Chondrocyte (in vitro differentiated cells): ENCODE data around the gene MARCHF9. TPM values are rescaled to one million over a fixed set of nuclear protein-coding genes. Genes with fewer than 3 reads are reported as not detected.
A peak's percentile ranks its signal among the peaks of the same experiment; 100 is the strongest.
"Not testable (repeated sequence)": the region's sequence is repeated elsewhere in the genome, so short reads cannot be mapped to it uniquely, and the experiment has no call there.

Experiments used
- DNase-seq: peaks from one replicate; pipeline ENCODE4 v3.0.0; 2021; ENCODE audit warnings: mixed read lengths, low spot score
- H3K27ac Mint-ChIP-seq: one replicate; pipeline ENCODE4 v1.8.0; 2021; ENCODE audit warnings: mild to moderate bottlenecking, moderate library complexity, mixed read lengths; ENCODE audit not compliant: unreplicated experiment
- H3K27me3 Mint-ChIP-seq: 2 replicates; pipeline ENCODE4 v1.8.0; 2021; ENCODE audit warnings: low read depth, mixed read lengths
- H3K36me3 Mint-ChIP-seq: 2 replicates; pipeline ENCODE4 v1.8.0; 2021; ENCODE audit warnings: low read depth, mixed read lengths
- H3K4me1 Mint-ChIP-seq: 2 replicates; pipeline ENCODE4 v1.8.0; 2021; ENCODE audit warnings: low read depth, mild to moderate bottlenecking, mixed read lengths
- H3K4me3 Mint-ChIP-seq: one replicate; pipeline ENCODE4 v1.8.0; 2021; ENCODE audit warnings: mild to moderate bottlenecking, moderate library complexity, mixed read lengths; ENCODE audit not compliant: unreplicated experiment
- H3K9me3 Mint-ChIP-seq: 2 replicates; pipeline ENCODE4 v1.8.0; 2021; ENCODE audit warnings: low read depth, mixed read lengths
- long read RNA-seq: library from polyadenylated mRNA; stranded (forward); transcript quantifications from one replicate; pipeline ENCODE4 v2.0.0, GENCODE V29; 2021
- total RNA-seq: library from RNA; stranded (reverse); gene quantifications from 3 replicates; pipeline ENCODE4 v1.2.1, GENCODE V29; 2021
- TF ChIP-seq, protein P1 (sequence below): fragments of 200-600 bp; sonication (generic); IDR thresholded peaks from 2 replicates; pipeline ENCODE4 v1.5.0; 2021; ENCODE audit warnings: antibody characterized with exemption, mild to moderate bottlenecking, moderate library complexity

The MARCHF9 gene, protein sequence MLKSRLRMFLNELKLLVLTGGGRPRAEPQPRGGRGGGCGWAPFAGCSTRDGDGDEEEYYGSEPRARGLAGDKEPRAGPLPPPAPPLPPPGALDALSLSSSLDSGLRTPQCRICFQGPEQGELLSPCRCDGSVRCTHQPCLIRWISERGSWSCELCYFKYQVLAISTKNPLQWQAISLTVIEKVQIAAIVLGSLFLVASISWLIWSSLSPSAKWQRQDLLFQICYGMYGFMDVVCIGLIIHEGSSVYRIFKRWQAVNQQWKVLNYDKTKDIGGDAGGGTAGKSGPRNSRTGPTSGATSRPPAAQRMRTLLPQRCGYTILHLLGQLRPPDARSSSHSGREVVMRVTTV
- total RNA-seq: 17.3 to 22.1 TPM (median 21.8 TPM) in 3 replicates
- long read RNA-seq, partial matches to known transcripts: 1 of 7 reads
- long read RNA-seq, other reads (novel, unspliced or antisense): 3 of 7 reads

DNA sequence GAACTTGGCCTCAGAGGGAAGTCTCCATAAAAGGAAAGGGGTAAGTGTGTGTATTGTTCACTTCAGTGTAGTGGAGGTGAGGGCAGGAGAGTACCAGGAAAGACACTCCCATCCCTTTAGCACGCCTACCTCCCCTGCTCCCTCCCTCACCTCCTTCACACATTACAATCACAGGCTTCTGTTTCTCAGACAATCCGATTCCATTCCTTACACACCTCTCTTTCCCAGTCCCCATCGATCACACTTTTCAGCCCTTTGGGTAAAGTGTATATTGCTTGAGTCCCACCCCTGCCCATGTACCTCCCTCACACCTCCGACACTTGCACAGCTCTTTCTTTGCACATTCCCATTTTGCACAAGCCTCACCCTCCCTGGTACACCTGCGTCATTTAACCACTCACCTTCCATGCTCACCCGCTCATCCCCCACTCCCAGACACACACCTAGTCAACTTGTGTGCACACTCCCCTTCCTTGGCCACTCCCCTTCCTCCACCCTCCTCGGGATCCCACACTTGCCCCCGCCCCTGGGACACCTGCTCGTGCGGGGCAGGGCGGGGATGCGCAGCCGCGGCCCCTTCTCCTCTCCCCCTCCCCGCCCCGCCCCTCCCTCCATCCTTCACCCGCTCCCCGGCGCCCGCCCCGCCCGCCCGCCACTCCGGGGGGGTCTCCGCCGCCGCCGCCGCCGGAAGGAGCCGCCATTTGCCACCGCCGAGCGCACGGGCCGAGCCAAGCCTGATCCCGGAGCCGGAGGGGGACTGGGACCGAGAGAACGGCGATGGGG lies at the start of gene MARCHF9:
MARCHF9 (plus strand) TSS at position 693 of the 783 bp plus-strand sequence. CDS start 426 bp downstream, outside the sequence.
- no peak for DNase-seq
- TF ChIP-seq, protein P1, sequence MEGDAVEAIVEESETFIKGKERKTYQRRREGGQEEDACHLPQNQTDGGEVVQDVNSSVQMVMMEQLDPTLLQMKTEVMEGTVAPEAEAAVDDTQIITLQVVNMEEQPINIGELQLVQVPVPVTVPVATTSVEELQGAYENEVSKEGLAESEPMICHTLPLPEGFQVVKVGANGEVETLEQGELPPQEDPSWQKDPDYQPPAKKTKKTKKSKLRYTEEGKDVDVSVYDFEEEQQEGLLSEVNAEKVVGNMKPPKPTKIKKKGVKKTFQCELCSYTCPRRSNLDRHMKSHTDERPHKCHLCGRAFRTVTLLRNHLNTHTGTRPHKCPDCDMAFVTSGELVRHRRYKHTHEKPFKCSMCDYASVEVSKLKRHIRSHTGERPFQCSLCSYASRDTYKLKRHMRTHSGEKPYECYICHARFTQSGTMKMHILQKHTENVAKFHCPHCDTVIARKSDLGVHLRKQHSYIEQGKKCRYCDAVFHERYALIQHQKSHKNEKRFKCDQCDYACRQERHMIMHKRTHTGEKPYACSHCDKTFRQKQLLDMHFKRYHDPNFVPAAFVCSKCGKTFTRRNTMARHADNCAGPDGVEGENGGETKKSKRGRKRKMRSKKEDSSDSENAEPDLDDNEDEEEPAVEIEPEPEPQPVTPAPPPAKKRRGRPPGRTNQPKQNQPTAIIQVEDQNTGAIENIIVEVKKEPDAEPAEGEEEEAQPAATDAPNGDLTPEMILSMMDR: no peak
- Mint-ChIP-seq H3K4me3 (peak within 1 kb of the TSS; percentile 88), H3K36me3 (peaks cover 16% of the 10 kb centered on the region), H3K9me3 (no peaks in the 10 kb centered on the region), H3K27me3 (no peaks in the 10 kb centered on the region), H3K27ac (peak within 1 kb of the TSS; percentile 72), H3K4me1 (peaks cover 44% of the 10 kb centered on the region)

DNA sequence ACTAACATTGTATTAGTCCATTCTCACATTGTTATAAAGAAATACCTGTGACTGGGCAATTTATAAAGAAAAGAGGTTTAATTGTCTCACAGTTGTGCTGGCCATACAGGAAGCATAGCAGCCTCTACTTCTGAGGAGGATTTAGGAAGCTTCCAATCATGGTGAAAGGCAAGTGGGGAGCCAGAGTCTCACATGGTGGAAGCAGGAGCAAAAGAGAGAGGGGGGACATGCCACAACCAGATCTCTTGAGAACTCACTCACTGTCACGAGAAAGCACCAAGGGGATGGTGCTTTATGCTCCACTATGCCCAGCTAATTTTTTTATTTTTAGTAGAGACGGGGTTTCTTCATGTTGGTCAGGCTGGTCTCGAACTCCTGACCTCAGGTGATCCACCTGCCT lies 47.7 kb upstream of the MARCHF9 start:
- H3K36me3 Mint-ChIP-seq: peaks cover 26% of the 10 kb centered on the region
- H3K4me3 Mint-ChIP-seq: no peak overlapping the region
- TF ChIP-seq, protein P1: no peak
- H3K27me3 Mint-ChIP-seq: no peaks in the 10 kb centered on the region
- H3K4me1 Mint-ChIP-seq: no peaks in the 10 kb centered on the region
- H3K27ac Mint-ChIP-seq: no peak overlapping the region
- no peak for DNase-seq
- peaks cover 11% of the 10 kb centered on the region for H3K9me3 Mint-ChIP-seq

DNA sequence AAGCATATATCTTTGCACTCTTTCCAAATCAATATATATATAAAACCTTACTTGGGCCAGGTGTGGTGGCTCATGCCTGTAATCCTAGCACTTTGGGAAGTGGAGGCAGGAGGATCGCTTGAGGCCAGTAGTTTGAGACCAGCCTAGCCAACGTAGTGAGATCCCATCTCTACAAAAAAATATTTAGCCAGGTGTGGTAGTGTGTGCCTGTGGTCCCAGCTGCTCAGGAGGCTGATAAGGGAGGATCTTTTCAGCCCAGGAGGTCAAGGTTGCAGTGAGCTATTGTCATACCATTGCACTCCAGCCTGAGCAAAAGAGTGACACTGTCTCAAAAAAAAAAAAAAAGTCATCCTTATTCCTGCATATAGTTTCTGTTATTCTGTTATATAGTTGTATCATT lies 46.6 kb upstream of the MARCHF9 start:
- H3K4me1 Mint-ChIP-seq: no peaks in the 10 kb centered on the region
- H3K4me3 Mint-ChIP-seq: no peak overlapping the region
- H3K27me3 Mint-ChIP-seq: no peaks in the 10 kb centered on the region
- no peak for DNase-seq
- TF ChIP-seq, protein P1: no peak
- no peak overlapping the region for H3K27ac Mint-ChIP-seq
- H3K9me3 Mint-ChIP-seq: peaks cover 7% of the 10 kb centered on the region
- peaks cover 22% of the 10 kb centered on the region for H3K36me3 Mint-ChIP-seq

DNA sequence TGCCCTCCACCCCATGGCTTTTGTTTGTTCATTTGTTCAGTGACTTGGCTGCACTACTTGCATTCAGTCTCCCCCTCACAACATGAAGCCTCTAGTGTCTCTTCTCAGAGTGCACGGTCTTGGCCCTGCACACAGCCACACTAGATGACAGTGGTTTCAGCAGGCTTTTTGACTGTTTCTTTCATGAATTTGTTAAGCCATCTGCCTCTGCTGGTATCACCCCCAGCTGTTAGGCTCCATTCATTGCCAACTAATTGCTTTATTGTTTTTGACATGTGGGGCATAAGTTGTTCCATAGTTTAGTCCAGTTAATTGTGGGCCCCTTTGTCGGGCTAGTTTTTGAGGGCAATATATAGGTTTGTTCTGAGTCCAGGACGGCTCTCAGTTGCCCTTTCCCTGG lies 42.2 kb upstream of the MARCHF9 start:
- Mint-ChIP-seq H3K9me3 (peaks cover 4% of the 10 kb centered on the region), H3K27me3 (no peaks in the 10 kb centered on the region), H3K27ac (no peak overlapping the region), H3K4me3 (no peak overlapping the region), H3K36me3 (peaks cover 17% of the 10 kb centered on the region), H3K4me1 (no peaks in the 10 kb centered on the region)
- no peak for DNase-seq
- TF ChIP-seq, protein P1: no peak

DNA sequence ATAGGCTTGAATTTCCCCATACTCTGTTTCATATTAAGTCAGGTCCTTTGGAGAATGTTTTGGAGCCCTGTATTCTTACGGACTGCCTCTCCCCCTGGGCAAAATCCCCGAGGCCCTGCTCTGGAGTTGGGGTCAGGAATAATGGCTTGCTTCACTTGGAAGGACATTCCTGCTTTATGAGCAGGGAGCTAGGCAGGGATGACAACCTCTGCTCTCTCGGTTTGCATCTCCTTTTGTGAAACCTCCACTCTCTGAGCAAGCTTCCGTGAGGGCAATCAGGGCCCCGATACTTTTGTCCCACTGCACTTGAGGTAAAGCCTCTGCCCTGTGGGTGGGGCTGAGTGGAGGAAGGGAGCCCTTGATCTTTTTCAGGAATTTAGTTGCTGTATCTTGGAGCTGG lies 41.7 kb upstream of the MARCHF9 start:
- Mint-ChIP-seq H3K9me3 (peaks cover 4% of the 10 kb centered on the region), H3K27me3 (no peaks in the 10 kb centered on the region), H3K36me3 (peaks cover 21% of the 10 kb centered on the region), H3K4me3 (no peak overlapping the region), H3K4me1 (no peaks in the 10 kb centered on the region), H3K27ac (no peak overlapping the region)
- DNase-seq: no peak
- TF ChIP-seq, protein P1: no peak

DNA sequence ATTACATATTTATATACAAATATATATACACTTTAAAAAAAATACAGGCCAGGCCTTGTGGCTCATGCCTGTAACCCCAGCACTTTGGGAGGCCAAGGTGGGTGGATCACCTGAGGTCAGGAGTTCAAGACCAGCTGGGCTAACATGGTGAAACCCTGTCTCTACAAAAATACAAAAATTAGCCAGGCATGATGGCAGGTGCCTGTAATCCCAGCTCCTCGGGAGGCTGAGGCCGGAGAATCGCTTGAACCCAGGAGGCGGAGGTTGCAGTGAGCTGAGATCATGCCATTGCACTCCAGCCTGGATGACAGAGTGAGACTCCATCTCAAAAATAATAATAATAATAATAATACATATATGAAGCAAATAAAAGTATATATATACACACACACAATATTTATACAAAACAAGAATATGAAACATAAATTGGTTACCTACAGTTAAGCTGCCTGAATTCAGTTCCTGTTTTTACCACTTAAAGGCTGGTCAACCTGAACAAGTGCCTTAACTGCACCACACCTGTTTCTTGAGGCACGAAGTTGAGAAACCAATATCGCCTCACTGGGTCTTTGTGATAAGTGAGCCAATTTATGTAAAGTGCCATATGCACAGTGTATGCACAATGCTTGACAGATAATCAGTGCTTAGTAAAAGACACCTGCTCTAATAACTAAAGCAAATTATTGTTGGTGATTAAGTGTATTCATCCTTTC lies 39.7 kb upstream of the MARCHF9 start:
- not testable (repeated sequence) for H3K4me3 Mint-ChIP-seq, H3K27me3 Mint-ChIP-seq, H3K9me3 Mint-ChIP-seq, DNase-seq, H3K4me1 Mint-ChIP-seq, H3K27ac Mint-ChIP-seq
- H3K36me3 Mint-ChIP-seq: peaks cover 31% of the 10 kb centered on the region
